K562 (cell line): ENCODE data around the gene LVRN.

Source experiments
- CTCF ChIP-seq, 3 experiments: IDR thresholded peaks in 2 of 3; conservative IDR thresholded peaks in 1 of 3; 2 replicates each; pipeline ENCODE4 v1.5.1; 2011 to 2012; ENCODE audit warnings: low read length in 3 of 3, mild to moderate bottlenecking in 3 of 3, control low read depth in 2 of 3, improper control_type of control experiment in 1 of 3, inconsistent platforms in 1 of 3, low read depth in 1 of 3, mixed read lengths in 1 of 3, moderate library complexity in 1 of 3; ENCODE audit not compliant: insufficient read depth in 2 of 3
- DIDO1 ChIP-seq: fragments of 450-650 bp; IDR thresholded peaks from 2 replicates; pipeline ENCODE4 v1.6.1; 2016; ENCODE audit warnings: low read depth, missing biosample characterization, missing genetic modification characterization
- DPF2 ChIP-seq: fragments of 450-650 bp; IDR thresholded peaks from 2 replicates; pipeline ENCODE4 v1.6.1; 2016
- JUN ChIP-seq, 2 experiments: sonication (generic) in 1 of 2; formaldehyde crosslinking in 1 of 2; IDR thresholded peaks; 2 replicates each; pipeline versions ENCODE4 v1.6.1 to v1.8.0; 2012 to 2022; ENCODE audit warnings: borderline replicate concordance in 2 of 2, mild to moderate bottlenecking in 2 of 2, improper control_type of control experiment in 1 of 2, low read depth in 1 of 2, low read length in 1 of 2, missing genetic modification reagents in 1 of 2
- NFIC ChIP-seq: fragments of 450-650 bp; IDR thresholded peaks from 2 replicates; pipeline ENCODE4 v1.6.1; 2017; ENCODE audit warnings: mild to moderate bottlenecking, inconsistent platforms
- NR2C2 ChIP-seq, 2 experiments: fragments of 200-800 bp in 1 of 2; sonication (Bioruptor generic) in 1 of 2; sonication (generic) in 1 of 2; formaldehyde crosslinking in 1 of 2; IDR thresholded peaks; 2 replicates each; pipeline versions ENCODE4 v1.6.1 to v1.8.0; 2016 to 2022; ENCODE audit warnings: mild to moderate bottlenecking in 1 of 2, missing compliant biosample characterization in 1 of 2, missing genetic modification characterization in 1 of 2, missing genetic modification reagents in 1 of 2
- POLR2A ChIP-seq: fragments of 450-650 bp; conservative IDR thresholded peaks from 2 replicates; pipeline ENCODE4 v1.6.1; 2016
- POLR2AphosphoS5 ChIP-seq: IDR thresholded peaks from 2 replicates; pipeline ENCODE4 v1.6.1; 2011; ENCODE audit warnings: mild to moderate bottlenecking, low read depth, low read length, moderate library complexity; ENCODE audit not compliant: control insufficient read depth, insufficient read depth
- REST ChIP-seq, 2 experiments: fragments of 450-650 bp; formaldehyde crosslinking in 1 of 2; IDR thresholded peaks; 2 replicates each; pipeline versions ENCODE4 v1.4.0 to v1.6.1; 2014 to 2020; ENCODE audit warnings: mild to moderate bottlenecking in 2 of 2, borderline replicate concordance in 1 of 2, low read depth in 1 of 2
- TCF7 ChIP-seq: sonication (generic); IDR thresholded peaks from 2 replicates; pipeline ENCODE4 v1.6.1; 2016; ENCODE audit warnings: antibody characterized with exemption, borderline replicate concordance
- ZNF384 ChIP-seq: IDR thresholded peaks from 2 replicates; pipeline ENCODE4 v1.6.1; 2012; ENCODE audit warnings: low read depth, low read length, improper control_type of control experiment

DNA sequence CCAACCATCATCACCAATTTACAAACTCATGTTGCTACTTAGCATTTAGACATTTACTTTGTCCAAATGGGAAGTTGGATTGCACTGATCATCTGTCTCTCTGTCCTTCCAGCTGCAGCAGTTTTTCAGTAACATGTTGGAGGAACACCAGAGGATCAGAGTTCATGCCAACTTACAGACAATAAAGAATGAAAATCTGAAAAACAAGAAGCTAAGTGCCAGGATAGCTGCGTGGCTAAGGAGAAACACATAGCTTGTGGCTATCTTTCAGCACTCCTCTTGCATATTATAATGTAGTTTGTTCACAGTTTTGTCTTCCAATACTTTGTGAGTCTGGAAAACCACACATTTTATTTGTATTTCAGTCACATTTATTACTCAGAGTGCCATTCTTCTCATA lies 63.6 kb downstream of the LVRN start:
- TF ChIP-seq JUN (IDR thresholded peaks at IDR 0.05; ENCODE audit: borderline replicate concordance, low read depth, low read length) (no peak), JUN (CRISPR knock-in tag; IDR thresholded peaks at IDR 0.05; ENCODE audit: borderline replicate concordance) (no peak), DIDO1 (tag) (no peak), POLR2AphosphoS5 (no peak), CTCF (IDR thresholded peaks at IDR 0.05 in 2 of 3, conservative IDR thresholded peaks at IDR 0.05 in 1 of 3; ENCODE audit: insufficient read depth in 2 of 3, low read depth in 1 of 3, low read length in 3 of 3) (no peak), DPF2 (no peak), POLR2A (no peak), NFIC (no peak), NR2C2 (CRISPR knock-in tag; IDR thresholded peaks at IDR 0.05) (no peak), NR2C2 (tag; IDR thresholded peaks at IDR 0.05) (no peak), REST (IDR thresholded peaks at IDR 0.05; ENCODE audit: borderline replicate concordance) (no peak), REST (CRISPR knock-in tag; IDR thresholded peaks at IDR 0.05; ENCODE audit: low read depth) (no peak), TCF7 (no peak), ZNF384 (no peak)
